ENCODE results near the gene HEATR1. TPM values are rescaled to one million over a fixed set of nuclear protein-coding genes. Genes with fewer than 3 reads are reported as not detected.

The HEATR1 gene
- total RNA-seq, 1 donor: 39.4 TPM

DNA sequence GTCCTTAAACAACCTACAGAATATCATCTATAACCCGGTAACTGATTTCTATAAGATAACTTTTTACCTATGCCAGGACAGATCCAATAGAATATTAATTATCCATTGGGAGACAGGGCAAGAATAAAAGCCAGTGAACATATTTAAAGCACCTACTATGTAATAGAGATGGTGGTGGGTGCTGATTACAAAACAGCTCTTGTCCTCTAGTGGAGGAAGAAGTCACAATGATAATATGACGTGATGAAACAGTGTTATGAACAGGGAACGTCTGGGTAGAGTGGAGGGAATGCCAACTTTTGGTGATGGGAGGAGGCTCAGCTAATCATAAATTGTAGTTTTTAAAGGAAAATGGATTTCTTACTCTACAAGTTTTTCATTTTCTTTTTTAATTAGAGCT, 78.2 kb downstream of the HEATR1 start:
- Histone ChIP-seq H3K4me2 (ENCODE audit: insufficient read depth, low read length) (no peak overlapping the region), H3K4me3 (ENCODE audit: insufficient read depth, low read length) (no peak overlapping the region), H3K36me3 (ENCODE audit: insufficient read depth, low read length) (peaks cover 16% of the 10 kb centered on the region), H3K27me3 (ENCODE audit: insufficient read depth, low read length) (no peaks in the 10 kb centered on the region), H3K4me1 (ENCODE audit: insufficient read depth, low read length) (peaks cover 3% of the 10 kb centered on the region), H3K27ac (ENCODE audit: low read depth, low read length) (no peak overlapping the region), H2AFZ (ENCODE audit: low read length) (no peak overlapping the region), H4K20me1 (ENCODE audit: insufficient read depth, low read length) (no peaks in the 10 kb centered on the region), H3K9me3 (ENCODE audit: low read depth, low read length) (no peaks in the 10 kb centered on the region), H3K79me2 (ENCODE audit: insufficient read depth, low read length) (peaks cover 18% of the 10 kb centered on the region)
- no peak for DNase-seq (ENCODE audit: insufficient read length, low spot score, missing footprints)
- TF ChIP-seq, protein P1, sequence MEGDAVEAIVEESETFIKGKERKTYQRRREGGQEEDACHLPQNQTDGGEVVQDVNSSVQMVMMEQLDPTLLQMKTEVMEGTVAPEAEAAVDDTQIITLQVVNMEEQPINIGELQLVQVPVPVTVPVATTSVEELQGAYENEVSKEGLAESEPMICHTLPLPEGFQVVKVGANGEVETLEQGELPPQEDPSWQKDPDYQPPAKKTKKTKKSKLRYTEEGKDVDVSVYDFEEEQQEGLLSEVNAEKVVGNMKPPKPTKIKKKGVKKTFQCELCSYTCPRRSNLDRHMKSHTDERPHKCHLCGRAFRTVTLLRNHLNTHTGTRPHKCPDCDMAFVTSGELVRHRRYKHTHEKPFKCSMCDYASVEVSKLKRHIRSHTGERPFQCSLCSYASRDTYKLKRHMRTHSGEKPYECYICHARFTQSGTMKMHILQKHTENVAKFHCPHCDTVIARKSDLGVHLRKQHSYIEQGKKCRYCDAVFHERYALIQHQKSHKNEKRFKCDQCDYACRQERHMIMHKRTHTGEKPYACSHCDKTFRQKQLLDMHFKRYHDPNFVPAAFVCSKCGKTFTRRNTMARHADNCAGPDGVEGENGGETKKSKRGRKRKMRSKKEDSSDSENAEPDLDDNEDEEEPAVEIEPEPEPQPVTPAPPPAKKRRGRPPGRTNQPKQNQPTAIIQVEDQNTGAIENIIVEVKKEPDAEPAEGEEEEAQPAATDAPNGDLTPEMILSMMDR (IDR thresholded peaks at IDR 0.05; ENCODE audit: extremely low read depth, low read depth, low read length): no peak

DNA sequence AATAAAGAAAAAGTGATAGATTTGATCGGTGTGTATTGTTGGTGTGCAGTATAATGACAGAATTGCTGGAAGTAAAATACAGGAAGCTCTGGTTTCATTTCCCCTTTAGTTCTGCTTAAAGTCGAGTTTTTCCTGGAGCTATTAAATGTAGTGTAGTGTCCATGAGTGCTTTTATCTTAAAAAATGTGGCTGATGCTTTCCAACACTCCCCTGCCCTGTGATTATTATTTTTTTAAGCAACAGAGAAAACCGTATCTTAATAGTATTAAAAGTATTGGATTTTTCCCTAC, 79.5 kb downstream of the HEATR1 start:
- peaks cover 16% of the 10 kb centered on the region for H3K36me3 ChIP-seq (ENCODE audit: insufficient read depth, low read length)
- H3K79me2 ChIP-seq (ENCODE audit: insufficient read depth, low read length): peaks cover 18% of the 10 kb centered on the region
- H3K9me3 ChIP-seq (ENCODE audit: low read depth, low read length): no peaks in the 10 kb centered on the region
- H3K4me1 ChIP-seq (ENCODE audit: insufficient read depth, low read length): peaks cover 3% of the 10 kb centered on the region
- peak overlapping the region; percentile 84 for H3K27ac ChIP-seq (ENCODE audit: low read depth, low read length)
- H4K20me1 ChIP-seq (ENCODE audit: insufficient read depth, low read length): no peaks in the 10 kb centered on the region
- TF ChIP-seq, protein P1 (IDR thresholded peaks at IDR 0.05; ENCODE audit: extremely low read depth, low read depth, low read length): no peak
- peak overlapping the region; percentile 99 for H3K4me3 ChIP-seq (ENCODE audit: insufficient read depth, low read length)
- H3K27me3 ChIP-seq (ENCODE audit: insufficient read depth, low read length): no peaks in the 10 kb centered on the region
- H2AFZ ChIP-seq (ENCODE audit: low read length): peak overlapping the region; percentile 91
- DNase-seq (ENCODE audit: insufficient read length, low spot score, missing footprints): no peak
- peak overlapping the region; percentile 84 for H3K4me2 ChIP-seq (ENCODE audit: insufficient read depth, low read length)

DNA sequence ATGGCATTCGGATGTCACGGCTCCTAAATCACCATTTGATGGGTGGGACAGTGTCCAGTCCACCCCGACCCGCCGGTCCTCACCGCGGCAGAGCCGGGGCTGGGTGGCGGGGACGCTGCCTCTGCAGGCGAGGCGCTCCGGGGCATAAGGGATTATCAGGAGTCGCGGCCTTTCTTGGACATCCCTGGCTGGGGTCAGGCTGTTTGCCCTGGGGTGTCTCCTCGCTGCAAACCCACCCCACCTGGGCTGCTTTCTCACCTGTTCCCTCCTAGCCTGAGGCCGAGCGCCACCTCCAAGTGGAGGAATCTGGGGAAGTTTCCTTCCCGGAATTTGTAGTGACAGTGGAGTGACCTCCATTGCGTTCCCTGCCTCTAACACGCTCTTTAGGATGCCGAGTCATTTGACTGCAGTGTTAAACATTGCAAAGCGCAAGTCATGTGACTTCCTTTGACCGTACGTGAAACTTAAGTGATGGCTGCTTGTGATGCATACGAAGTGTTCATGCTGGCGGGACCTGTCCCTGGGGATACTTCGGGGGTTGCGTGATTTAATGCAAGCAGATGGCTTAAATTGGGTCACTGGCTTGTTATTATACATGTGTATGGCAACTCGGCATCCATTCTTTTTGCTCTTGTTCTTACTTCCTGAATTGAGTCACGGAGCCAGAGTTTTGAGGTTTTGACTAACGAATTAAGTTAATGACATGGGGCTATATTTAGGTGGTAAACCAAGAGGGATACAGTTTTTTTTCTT, 80.0 kb downstream of the HEATR1 start:
- H3K4me1 ChIP-seq (ENCODE audit: insufficient read depth, low read length): peaks cover 3% of the 10 kb centered on the region
- peak; percentile 90 for DNase-seq (ENCODE audit: insufficient read length, low spot score, missing footprints)

DNA sequence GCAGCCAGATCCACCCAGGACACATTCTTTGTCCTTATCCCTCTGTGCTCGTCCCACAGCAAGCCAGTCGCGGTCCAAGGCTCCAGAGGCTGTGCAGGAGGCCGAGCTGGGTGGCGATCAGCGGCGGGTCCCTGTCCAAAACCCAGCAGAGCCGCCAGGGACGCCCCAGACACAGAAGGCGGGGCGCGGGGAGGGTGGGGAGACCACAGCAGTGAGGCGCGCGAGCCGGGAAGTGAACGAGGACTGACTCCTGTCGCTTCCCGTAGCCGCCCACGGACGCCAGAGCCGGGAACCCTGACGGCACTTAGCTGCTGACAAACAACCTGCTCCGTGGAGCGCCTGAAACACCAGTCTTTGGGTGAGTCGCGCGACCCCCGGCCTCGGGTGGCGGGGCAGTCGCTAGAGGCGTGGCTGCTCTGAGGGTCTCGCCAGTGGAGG, 80.6 kb downstream of the HEATR1 start, which contains the start of gene LGALS8:
Gene LGALS8, plus strand, starts transcription at position 279 of the 438 bp plus-strand sequence. CDS start 2,089 bp downstream, outside the sequence.
- peak within 1 kb of the TSS; percentile 84 for H3K27ac ChIP-seq (ENCODE audit: low read depth, low read length)
- peaks cover 16% of the 10 kb centered on the region for H3K36me3 ChIP-seq (ENCODE audit: insufficient read depth, low read length)
- H3K4me2 ChIP-seq (ENCODE audit: insufficient read depth, low read length): peak within 1 kb of the TSS; percentile 84
- no peaks in the 10 kb centered on the region for H3K27me3 ChIP-seq (ENCODE audit: insufficient read depth, low read length)
- TF ChIP-seq, protein P1 (IDR thresholded peaks at IDR 0.05; ENCODE audit: extremely low read depth, low read depth, low read length): no peak
- H3K4me3 ChIP-seq (ENCODE audit: insufficient read depth, low read length): peak within 1 kb of the TSS; percentile 99
- peak within 1 kb of the TSS; percentile 91 for H2AFZ ChIP-seq (ENCODE audit: low read length)
- H3K4me1 ChIP-seq (ENCODE audit: insufficient read depth, low read length): peaks cover 3% of the 10 kb centered on the region
- peak; percentile 92 for DNase-seq (ENCODE audit: insufficient read length, low spot score, missing footprints)
- no peaks in the 10 kb centered on the region for H3K9me3 ChIP-seq (ENCODE audit: low read depth, low read length)
- no peaks in the 10 kb centered on the region for H4K20me1 ChIP-seq (ENCODE audit: insufficient read depth, low read length)
- peaks cover 17% of the 10 kb centered on the region for H3K79me2 ChIP-seq (ENCODE audit: insufficient read depth, low read length)

More for the DNA sequence above, 80.0 kb downstream of the HEATR1 start:
- TF ChIP-seq, protein P1 (IDR thresholded peaks at IDR 0.05; ENCODE audit: extremely low read depth, low read depth, low read length): no peak
- H3K36me3 ChIP-seq (ENCODE audit: insufficient read depth, low read length): peaks cover 16% of the 10 kb centered on the region
- peaks cover 18% of the 10 kb centered on the region for H3K79me2 ChIP-seq (ENCODE audit: insufficient read depth, low read length)
- H3K27ac ChIP-seq (ENCODE audit: low read depth, low read length): peak overlapping the region; percentile 84
- peak overlapping the region; percentile 99 for H3K4me3 ChIP-seq (ENCODE audit: insufficient read depth, low read length)
- no peaks in the 10 kb centered on the region for H3K27me3 ChIP-seq (ENCODE audit: insufficient read depth, low read length)
- H2AFZ ChIP-seq (ENCODE audit: low read length): peak overlapping the region; percentile 91
- no peaks in the 10 kb centered on the region for H4K20me1 ChIP-seq (ENCODE audit: insufficient read depth, low read length)
- no peaks in the 10 kb centered on the region for H3K9me3 ChIP-seq (ENCODE audit: low read depth, low read length)
- peak overlapping the region; percentile 84 for H3K4me2 ChIP-seq (ENCODE audit: insufficient read depth, low read length)
